ENCODE results near the gene COL4A1.

DNA sequence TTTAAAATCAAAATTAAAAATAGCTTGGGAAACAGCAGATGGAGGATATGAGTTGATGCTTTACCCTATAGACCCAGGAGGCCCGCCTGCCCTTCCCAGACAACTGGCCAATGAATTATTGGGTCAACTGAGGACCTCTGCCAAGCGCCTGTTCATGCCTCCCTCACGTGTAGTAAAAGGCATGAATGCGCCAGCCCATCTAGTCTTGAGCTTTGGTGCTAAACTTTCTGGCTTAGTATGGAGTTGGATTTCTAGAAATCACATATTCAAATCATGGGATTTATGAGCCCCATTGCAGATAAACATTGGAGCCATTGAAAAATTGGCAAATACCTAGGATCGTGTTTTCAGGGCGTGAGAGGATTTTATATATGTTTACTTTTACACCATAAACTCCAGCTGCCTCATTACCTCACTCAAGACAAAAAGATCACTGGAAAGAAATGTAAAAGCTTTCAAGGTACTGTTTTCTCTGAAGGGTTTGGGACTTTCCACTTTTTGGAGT, 47.2 kb upstream of the COL4A1 start:
- TF ChIP-seq, protein P1, sequence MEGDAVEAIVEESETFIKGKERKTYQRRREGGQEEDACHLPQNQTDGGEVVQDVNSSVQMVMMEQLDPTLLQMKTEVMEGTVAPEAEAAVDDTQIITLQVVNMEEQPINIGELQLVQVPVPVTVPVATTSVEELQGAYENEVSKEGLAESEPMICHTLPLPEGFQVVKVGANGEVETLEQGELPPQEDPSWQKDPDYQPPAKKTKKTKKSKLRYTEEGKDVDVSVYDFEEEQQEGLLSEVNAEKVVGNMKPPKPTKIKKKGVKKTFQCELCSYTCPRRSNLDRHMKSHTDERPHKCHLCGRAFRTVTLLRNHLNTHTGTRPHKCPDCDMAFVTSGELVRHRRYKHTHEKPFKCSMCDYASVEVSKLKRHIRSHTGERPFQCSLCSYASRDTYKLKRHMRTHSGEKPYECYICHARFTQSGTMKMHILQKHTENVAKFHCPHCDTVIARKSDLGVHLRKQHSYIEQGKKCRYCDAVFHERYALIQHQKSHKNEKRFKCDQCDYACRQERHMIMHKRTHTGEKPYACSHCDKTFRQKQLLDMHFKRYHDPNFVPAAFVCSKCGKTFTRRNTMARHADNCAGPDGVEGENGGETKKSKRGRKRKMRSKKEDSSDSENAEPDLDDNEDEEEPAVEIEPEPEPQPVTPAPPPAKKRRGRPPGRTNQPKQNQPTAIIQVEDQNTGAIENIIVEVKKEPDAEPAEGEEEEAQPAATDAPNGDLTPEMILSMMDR (IDR thresholded peaks at IDR 0.05), result no peak
- TF ChIP-seq POLR2A (IDR thresholded peaks at IDR 0.05), result no peak

All from heart left ventricle (tissue), 13 donors.